ENCODE data around the gene C11orf16. TPM values are rescaled to one million over a fixed set of nuclear protein-coding genes. Genes with fewer than 3 reads are reported as not detected.
A peak's percentile ranks its signal among the peaks of the same experiment; 100 is the strongest.
"Not testable (repeated sequence)": the region's sequence is repeated elsewhere in the genome, so short reads cannot be mapped to it uniquely, and the experiment has no call there.

C11orf16 gene
- total and polyA plus RNA-seq, 2 donors (not counting 3 experiments of a cell fraction or from before 2014, with no cell fraction given) = not detected

GRCh38 chr11:8891185-8891584 lies 41.6 kb downstream of the C11orf16 start:
- intact Hi-C loops (cut with micrococcal nuclease); CTCF ChIA-PET; H4K20me1 ChIP-seq (replicated peaks; ENCODE audit: control insufficient read depth, extremely low read depth, insufficient read depth, low read length); H3K9ac ChIP-seq (replicated peaks; ENCODE audit: extremely low read depth, insufficient read depth, low read length); H2AFZ ChIP-seq (ENCODE audit: low read depth, low read length); H3K9me3 ChIP-seq (replicated peaks; ENCODE audit: control insufficient read depth, insufficient read depth, low read length); H3K27me3 ChIP-seq (ENCODE audit: control insufficient read depth in 2 of 2, insufficient read depth in 2 of 2, low read length in 2 of 2); H3K27ac ChIP-seq (ENCODE audit: insufficient read depth, low read depth, low read length); POLR2A ChIA-PET; H3K36me3 ChIP-seq (ENCODE audit: control insufficient read depth in 2 of 2, extremely low read depth in 1 of 2, insufficient read depth in 2 of 2, low read length in 2 of 2); H3K9me1 ChIP-seq (replicated peaks; ENCODE audit: control insufficient read depth, extremely low read depth, insufficient read depth, low read length); BruUV-seq (replicated peaks); DNase-seq (ENCODE audit: low read depth, low spot score); H3K4me1 ChIP-seq (ENCODE audit: control insufficient read depth, extremely low read depth, insufficient read depth, low read length); H3K79me2 ChIP-seq (ENCODE audit: control insufficient read depth, insufficient read depth, low read length); FAIRE-seq; dilution Hi-C loops (cut with MboI; ENCODE audit: extremely low pct_ligation_motif_present, low sequenced_read_pairs); H3K4me2 ChIP-seq (ENCODE audit: insufficient read depth, low read length); H3K4me3 ChIP-seq (replicated peaks in 1 of 3; ENCODE audit: insufficient read depth in 1 of 3, low read depth in 1 of 3, low read length in 3 of 3): not testable (repeated sequence)

- no peaks in the 10 kb centered on the region for H3K4me1 ChIP-seq (ENCODE audit: control insufficient read depth, extremely low read depth, insufficient read depth, low read length)
- H2AFZ ChIP-seq (ENCODE audit: low read depth, low read length) = no peak overlapping the region
- peak; percentile 18 for FAIRE-seq
- intact Hi-C loops (cut with micrococcal nuclease) (no loop called here), dilution Hi-C loops (cut with MboI; ENCODE audit: extremely low pct_ligation_motif_present, low sequenced_read_pairs) (no loop called here)
- H3K4me3 ChIP-seq (replicated peaks in 1 of 3; ENCODE audit: insufficient read depth in 1 of 3, low read depth in 1 of 3, low read length in 3 of 3) = no peak overlapping the region
- ChIA-PET POLR2A (no interaction called here), CTCF (no interaction called here)
- no peak for TF ChIP-seq EZH2 (IDR thresholded peaks at IDR 0.05; ENCODE audit: borderline replicate concordance, low read depth, low read length, severe bottlenecking)
- no peak for TF ChIP-seq FOS (IDR thresholded peaks at IDR 0.05; ENCODE audit: borderline replicate concordance, insufficient read depth, low read length)
- TF ChIP-seq POLR2A (IDR thresholded peaks at IDR 0.05; ENCODE audit: low read depth, low read length) = no peak
- TF ChIP-seq MYC (IDR thresholded peaks at IDR 0.05; ENCODE audit: low read depth, low read length) = no peak
- TF ChIP-seq JUN (IDR thresholded peaks at IDR 0.05; ENCODE audit: borderline replicate concordance, insufficient read depth, insufficient read length, low read depth) = no peak
- TF ChIP-seq MAX (IDR thresholded peaks at IDR 0.05; ENCODE audit: insufficient read depth, insufficient read length) = no peak
- no peak for TF ChIP-seq GATA2 (IDR thresholded peaks at IDR 0.05; ENCODE audit: insufficient read depth, insufficient read length, low read depth, low read length)
- TF ChIP-seq POLR2AphosphoS5 (IDR thresholded peaks at IDR 0.05; ENCODE audit: insufficient read depth, low read depth, low read length) = no peak
- no peak for TF ChIP-seq CTCF (IDR thresholded peaks at IDR 0.05; ENCODE audit: extremely low read depth in 1 of 2, insufficient read depth in 1 of 2, low read depth in 1 of 2, low read length in 2 of 2)
- no peak overlapping the region for H3K9ac ChIP-seq (replicated peaks; ENCODE audit: extremely low read depth, insufficient read depth, low read length)
- H4K20me1 ChIP-seq (replicated peaks; ENCODE audit: control insufficient read depth, extremely low read depth, insufficient read depth, low read length) = no peaks in the 10 kb centered on the region
- H3K27me3 ChIP-seq (ENCODE audit: control insufficient read depth in 2 of 2, insufficient read depth in 2 of 2, low read length in 2 of 2) = peaks cover 2 to 6% of the 10 kb centered on the region in 2 experiments
- H3K79me2 ChIP-seq (ENCODE audit: control insufficient read depth, insufficient read depth, low read length) = no peaks in the 10 kb centered on the region
- no peaks in the 10 kb centered on the region for H3K36me3 ChIP-seq (ENCODE audit: control insufficient read depth in 2 of 2, extremely low read depth in 1 of 2, insufficient read depth in 2 of 2, low read length in 2 of 2)
- BruUV-seq (replicated peaks) = no TSS peak
- no peak for DNase-seq (ENCODE audit: low read depth, low spot score)
- no peak overlapping the region for H3K27ac ChIP-seq (ENCODE audit: insufficient read depth, low read depth, low read length)
- no peaks in the 10 kb centered on the region for H3K9me1 ChIP-seq (replicated peaks; ENCODE audit: control insufficient read depth, extremely low read depth, insufficient read depth, low read length)
- H3K4me2 ChIP-seq (ENCODE audit: insufficient read depth, low read length) = no peak overlapping the region
- H3K9me3 ChIP-seq (replicated peaks; ENCODE audit: control insufficient read depth, insufficient read depth, low read length) = no peaks in the 10 kb centered on the region
Observed at GRCh38 chr11:8886322-8886721, 46.4 kb downstream of the C11orf16 start.

GRCh38 chr11:8881585-8881984 lies 51.2 kb downstream of the C11orf16 start:
- BruUV-seq (replicated peaks); H3K4me3 ChIP-seq (replicated peaks in 1 of 3; ENCODE audit: insufficient read depth in 1 of 3, low read depth in 1 of 3, low read length in 3 of 3); CTCF ChIA-PET; H2AFZ ChIP-seq (ENCODE audit: low read depth, low read length); FAIRE-seq; H3K36me3 ChIP-seq (ENCODE audit: control insufficient read depth in 2 of 2, extremely low read depth in 1 of 2, insufficient read depth in 2 of 2, low read length in 2 of 2); H3K9me3 ChIP-seq (replicated peaks; ENCODE audit: control insufficient read depth, insufficient read depth, low read length); intact Hi-C loops (cut with micrococcal nuclease); H3K27ac ChIP-seq (ENCODE audit: insufficient read depth, low read depth, low read length); dilution Hi-C loops (cut with MboI; ENCODE audit: extremely low pct_ligation_motif_present, low sequenced_read_pairs); H4K20me1 ChIP-seq (replicated peaks; ENCODE audit: control insufficient read depth, extremely low read depth, insufficient read depth, low read length); H3K4me2 ChIP-seq (ENCODE audit: insufficient read depth, low read length); POLR2A ChIA-PET; H3K4me1 ChIP-seq (ENCODE audit: control insufficient read depth, extremely low read depth, insufficient read depth, low read length); DNase-seq (ENCODE audit: low read depth, low spot score); H3K79me2 ChIP-seq (ENCODE audit: control insufficient read depth, insufficient read depth, low read length); H3K9me1 ChIP-seq (replicated peaks; ENCODE audit: control insufficient read depth, extremely low read depth, insufficient read depth, low read length); H3K9ac ChIP-seq (replicated peaks; ENCODE audit: extremely low read depth, insufficient read depth, low read length): not testable (repeated sequence)
- H3K27me3 ChIP-seq (ENCODE audit: control insufficient read depth in 2 of 2, insufficient read depth in 2 of 2, low read length in 2 of 2) = peaks cover 8 to 14% of the 10 kb centered on the region in 2 experiments
